Measurements from ENCODE around the gene GPX7. TPM values are rescaled to one million over a fixed set of nuclear protein-coding genes. Genes with fewer than 3 reads are reported as not detected.

Gene GPX7
- total RNA-seq, 1 experiment from 2014 or later = 9.9 TPM

GRCh38 chr1:52552505-52553361 lies 49.4 kb upstream of the GPX7 start, which contains the start of gene TUT4 (continued):
- TF ChIP-seq ERG (CRISPR knock-in tag; IDR thresholded peaks at IDR 0.05) (no peak), ZNF416 (CRISPR knock-in tag; IDR thresholded peaks at IDR 0.05) (no peak), PRRX2 (CRISPR knock-in tag; IDR thresholded peaks at IDR 0.05) (no peak), CREB1 (CRISPR knock-in tag; IDR thresholded peaks at IDR 0.05) (peak; percentile 59; the same call in 1 of the 2 replicates), CBFB (CRISPR knock-in tag; IDR thresholded peaks at IDR 0.05; ENCODE audit: low read depth) (no peak), ZNF281 (CRISPR knock-in tag; IDR thresholded peaks at IDR 0.05) (0 out of 2 replicates have a peak, but pooled peaks have one; percentile 19), MYBL2 (CRISPR knock-in tag; IDR thresholded peaks at IDR 0.05) (0 out of 2 replicates have a peak, but pooled peaks have one; percentile 25), E2F1 (CRISPR knock-in tag; IDR thresholded peaks at IDR 0.05) (0 out of 2 replicates have a peak, but pooled peaks have one; percentile 44), TCF7 (CRISPR knock-in tag; IDR thresholded peaks at IDR 0.05; ENCODE audit: low read depth) (0 out of 2 replicates have a peak, but pooled peaks have one; percentile 63), NFATC4 (CRISPR knock-in tag; IDR thresholded peaks at IDR 0.05) (no peak), RELA (CRISPR knock-in tag; IDR thresholded peaks at IDR 0.05; ENCODE audit: borderline replicate concordance) (peak; percentile 75; the same call in 1 of the 2 replicates), JUN (CRISPR knock-in tag; IDR thresholded peaks at IDR 0.05) (peak; percentile 25; the same call in 1 of the 2 replicates), ZBTB43 (CRISPR knock-in tag; IDR thresholded peaks at IDR 0.05) (peak; percentile 69; the same call in 1 of the 2 replicates), ZNF232 (CRISPR knock-in tag; IDR thresholded peaks at IDR 0.05) (0 out of 2 replicates have a peak, but pooled peaks have one; percentile 71), ZNF219 (CRISPR knock-in tag; IDR thresholded peaks at IDR 0.05; ENCODE audit: borderline replicate concordance) (0 out of 2 replicates have a peak, but pooled peaks have one; percentile 44), KAT7 (CRISPR knock-in tag; IDR thresholded peaks at IDR 0.05; ENCODE audit: borderline replicate concordance) (0 out of 2 replicates have a peak, but pooled peaks have one; percentile 21), TP53 (CRISPR knock-in tag; IDR thresholded peaks at IDR 0.05) (no peak; the same call in 1 of the 2 replicates)
- TF ChIP-seq, protein P1, sequence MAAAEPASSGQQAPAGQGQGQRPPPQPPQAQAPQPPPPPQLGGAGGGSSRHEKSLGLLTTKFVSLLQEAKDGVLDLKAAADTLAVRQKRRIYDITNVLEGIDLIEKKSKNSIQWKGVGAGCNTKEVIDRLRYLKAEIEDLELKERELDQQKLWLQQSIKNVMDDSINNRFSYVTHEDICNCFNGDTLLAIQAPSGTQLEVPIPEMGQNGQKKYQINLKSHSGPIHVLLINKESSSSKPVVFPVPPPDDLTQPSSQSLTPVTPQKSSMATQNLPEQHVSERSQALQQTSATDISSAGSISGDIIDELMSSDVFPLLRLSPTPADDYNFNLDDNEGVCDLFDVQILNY (CRISPR knock-in tag; IDR thresholded peaks at IDR 0.05) = peak; percentile 54
